DND-41 (cell line): ENCODE results near the gene RPA1.
"Not testable (repeated sequence)": the region's sequence is repeated elsewhere in the genome, so short reads cannot be mapped to it uniquely, and the experiment has no call there.

Experiments
- CTCF ChIP-seq: IDR thresholded peaks from 2 replicates; pipeline ENCODE4 v1.5.1; 2012; ENCODE audit warnings: borderline replicate concordance, low read length, moderate library complexity, mild to moderate bottlenecking; ENCODE audit not compliant: poor library complexity, severe bottlenecking; ENCODE audit errors: extremely low read depth
- EZH2 ChIP-seq: IDR thresholded peaks from 3 replicates; pipeline ENCODE4 v1.6.1; 2012; ENCODE audit warnings: borderline replicate concordance, low read depth, mild to moderate bottlenecking, moderate library complexity, low read length, inconsistent platforms; ENCODE audit not compliant: severe bottlenecking

- TF ChIP-seq CTCF, EZH2: not testable (repeated sequence)
Observed at GRCh38 chr17:1809815-1810214, 20.0 kb upstream of the RPA1 start.
